NCI-H69 (cell line): ENCODE results near the gene SPINK7.

Experiments
- DNase-seq: peaks from one replicate; lab custom pipeline; 2025; lab: John Stamatoyannopoulos, UW

Gene SPINK7

GRCh38 chr5:148343603-148344487 is 31.6 kb downstream of the SPINK7 start:
- no peak for DNase-seq

- no peak for DNase-seq
Observed at GRCh38 chr5:148347706-148348105, 35.5 kb downstream of the SPINK7 start.

- no peak for DNase-seq
Observed at GRCh38 chr5:148352696-148353095, 40.5 kb downstream of the SPINK7 start.

- DNase-seq = no peak
Observed at GRCh38 chr5:148353634-148354033, 41.4 kb downstream of the SPINK7 start.

GRCh38 chr5:148364343-148364742 is 52.1 kb downstream of the SPINK7 start:
- no peak for DNase-seq
